HG03045 (cell line): ENCODE results near the gene GID4.
A peak's percentile ranks its signal among the peaks of the same experiment; 100 is the strongest.

ENCODE experiments used
- ATAC-seq: cut with Tn5 transposase; IDR thresholded peaks from one replicate; pipeline ENCODE4 v1.9.1; 2021; ENCODE audit warnings: mild to moderate bottlenecking, moderate library complexity; ENCODE audit not compliant: unreplicated experiment

Gene GID4

DNA sequence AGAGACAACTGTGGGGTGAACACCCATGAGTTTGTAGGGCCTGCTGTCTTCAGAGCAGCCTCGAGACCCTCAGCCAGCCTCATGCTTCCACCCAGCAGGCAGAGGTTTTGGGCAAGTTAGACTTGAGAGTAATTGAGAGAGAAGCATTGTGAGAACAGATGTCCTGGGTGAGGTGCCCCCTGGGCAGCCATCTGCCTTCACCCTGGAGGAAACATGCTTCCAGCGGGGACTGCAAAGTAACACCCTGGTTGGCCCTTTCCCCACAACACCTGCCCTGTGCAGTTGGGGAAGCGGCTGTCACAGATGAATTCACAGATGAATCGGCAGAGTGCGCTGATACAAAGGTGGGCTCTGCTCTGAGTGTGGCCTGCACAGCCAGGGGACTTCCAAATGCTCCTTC, 23.6 kb upstream of the GID4 start:
- ATAC-seq, result no peak

DNA sequence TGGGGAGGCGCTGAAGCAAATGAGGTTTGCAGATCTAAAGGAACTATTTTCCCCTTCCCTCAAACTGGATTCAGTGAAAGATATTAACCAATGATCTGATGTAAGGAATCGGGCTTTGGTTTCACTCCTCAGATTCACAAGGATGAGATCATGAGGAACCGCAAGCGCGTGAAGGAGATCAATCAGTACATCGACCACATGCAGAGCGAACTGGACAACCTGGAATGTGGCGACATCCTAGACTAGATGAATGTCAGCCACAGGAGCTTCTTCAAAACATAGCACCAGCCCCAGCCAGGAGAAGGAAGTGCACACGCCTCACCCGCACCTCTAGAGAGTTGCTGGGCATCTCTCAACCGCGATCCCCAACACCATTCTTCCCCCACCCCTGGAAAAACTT, 22.8 kb upstream of the GID4 start:
- ATAC-seq, result no peak

DNA sequence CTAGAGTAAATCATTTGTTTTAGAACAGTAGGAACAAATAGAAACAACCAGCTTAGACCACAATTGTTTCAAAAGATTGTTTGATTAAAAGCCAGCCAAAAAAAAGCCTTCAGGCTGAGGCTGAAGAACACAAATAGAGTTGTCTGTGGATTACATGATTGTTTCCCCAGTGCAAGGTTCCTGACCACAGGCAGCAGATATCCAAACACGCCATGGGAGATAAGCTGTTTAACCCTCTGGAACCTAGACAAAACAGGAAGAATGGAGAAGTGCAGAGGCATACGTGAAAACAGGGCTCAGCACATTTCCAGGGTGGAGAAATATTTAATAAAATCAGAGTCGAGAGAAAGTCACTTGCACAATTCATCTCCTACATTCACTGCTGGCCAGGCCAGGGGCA, 21.2 kb upstream of the GID4 start:
- no peak for ATAC-seq

DNA sequence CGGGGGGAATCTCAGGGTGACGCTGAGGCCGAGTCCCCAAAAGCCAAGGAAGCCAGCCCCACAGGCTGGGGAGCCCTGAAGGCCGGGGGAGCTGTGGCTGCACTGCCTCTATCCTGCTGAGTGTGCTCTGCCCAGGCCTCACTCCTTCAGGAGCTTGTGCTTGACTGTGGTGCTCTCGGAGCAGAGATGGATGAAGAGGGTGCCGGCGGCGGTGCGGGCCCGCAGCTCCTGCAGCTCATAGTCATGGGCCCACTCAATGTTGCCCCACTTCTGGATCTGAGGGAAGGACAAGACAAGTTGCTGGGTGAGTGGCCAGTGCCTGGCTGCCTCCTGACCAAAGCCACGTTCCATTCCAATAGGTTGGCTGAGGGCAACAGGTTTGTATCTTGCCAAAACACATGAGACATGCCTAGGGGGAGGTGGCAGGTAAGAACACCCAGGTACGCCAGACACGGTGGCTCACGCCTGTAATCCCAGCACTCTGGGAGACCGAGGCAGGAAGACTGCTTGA, 20.7 kb upstream of the GID4 start:
- no peak for ATAC-seq

DNA sequence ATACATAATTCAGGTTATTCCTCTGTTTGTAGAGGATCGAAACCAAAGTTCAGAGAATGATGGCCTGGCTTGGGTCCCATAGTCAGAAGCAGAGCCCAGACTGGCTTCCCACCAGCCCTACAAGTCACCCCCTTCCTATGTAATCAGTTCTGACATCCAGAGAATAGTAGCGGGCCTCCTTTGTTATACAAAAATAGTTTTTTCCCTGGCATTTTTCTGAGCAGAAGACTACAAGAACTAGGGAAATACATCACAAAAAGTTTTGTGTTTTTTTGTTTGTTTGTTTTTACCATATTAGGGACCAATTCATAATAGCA, 19.4 kb upstream of the GID4 start:
- ATAC-seq, result no peak

DNA sequence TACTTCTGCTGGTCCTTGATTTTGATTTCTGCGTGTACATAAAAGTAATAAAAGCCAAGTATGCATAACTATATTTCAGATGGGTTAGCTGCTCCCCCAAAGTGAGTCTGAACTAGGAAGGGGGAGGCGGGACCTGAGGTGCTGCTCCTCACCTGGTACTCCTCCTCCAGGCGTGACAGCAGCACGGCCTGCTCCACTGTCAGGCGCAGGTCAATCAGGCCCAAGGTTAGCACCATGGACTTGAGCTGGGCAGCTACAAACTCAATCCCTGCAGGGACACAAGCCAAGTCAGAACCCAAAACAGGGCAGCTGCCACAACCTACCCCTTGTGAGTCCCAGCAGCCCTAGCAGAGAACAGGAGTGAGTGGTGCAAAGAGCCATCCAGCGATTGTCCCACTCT, 18.2 kb upstream of the GID4 start:
- no peak for ATAC-seq

DNA sequence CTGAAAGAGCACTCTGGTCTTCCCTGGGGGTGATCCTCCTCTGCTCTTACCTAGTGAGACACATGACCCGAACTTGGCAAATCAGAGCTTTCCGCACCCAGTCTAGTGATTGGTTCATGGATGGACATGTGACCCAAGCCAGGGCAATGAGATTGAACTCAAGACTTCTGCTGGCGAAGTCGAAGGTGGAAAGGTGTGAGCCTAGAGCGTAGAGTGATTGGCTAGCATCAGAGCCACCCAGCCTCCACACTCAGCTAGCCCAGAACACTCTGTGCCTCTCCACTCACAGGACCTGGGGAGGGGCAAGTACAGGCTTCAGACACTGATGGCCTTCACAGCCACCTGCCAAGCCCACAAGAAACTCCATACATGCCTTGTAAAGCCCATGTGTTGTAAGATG, 17.8 kb upstream of the GID4 start:
- no peak for ATAC-seq

DNA sequence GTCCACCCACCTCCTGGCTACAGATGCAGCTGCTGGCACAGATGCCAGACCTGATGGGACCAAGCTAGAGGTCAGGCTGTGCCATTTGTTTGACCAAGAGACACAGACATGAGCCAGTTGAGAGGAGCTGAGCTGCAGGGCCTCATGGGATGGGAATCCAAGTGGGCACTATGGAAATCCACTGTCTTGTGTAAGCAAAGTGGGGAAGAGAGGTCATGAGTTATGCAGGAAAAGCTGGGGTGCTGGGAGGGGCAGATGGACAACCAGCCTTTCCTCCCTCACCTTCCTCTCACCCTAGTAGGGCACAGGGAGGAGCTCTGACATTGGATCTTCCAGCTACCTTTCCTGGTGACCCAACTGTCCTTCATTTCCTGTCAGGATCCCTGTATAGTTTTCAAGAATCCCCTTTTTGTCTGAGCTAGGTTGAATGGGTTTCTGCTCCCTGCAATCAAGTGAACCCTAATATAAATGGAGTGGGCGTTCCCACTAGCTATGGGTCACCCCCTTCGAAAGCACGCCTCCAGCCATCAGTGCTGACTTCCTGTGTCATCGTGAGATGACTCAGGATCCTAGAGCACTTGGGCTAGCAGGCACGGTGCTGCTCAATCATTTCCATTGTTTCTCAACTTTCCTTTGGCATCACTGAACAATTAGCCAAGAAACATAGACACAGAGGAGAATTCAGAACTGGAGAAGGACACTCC, 13.8 kb upstream of the GID4 start:
- ATAC-seq, result no peak

DNA sequence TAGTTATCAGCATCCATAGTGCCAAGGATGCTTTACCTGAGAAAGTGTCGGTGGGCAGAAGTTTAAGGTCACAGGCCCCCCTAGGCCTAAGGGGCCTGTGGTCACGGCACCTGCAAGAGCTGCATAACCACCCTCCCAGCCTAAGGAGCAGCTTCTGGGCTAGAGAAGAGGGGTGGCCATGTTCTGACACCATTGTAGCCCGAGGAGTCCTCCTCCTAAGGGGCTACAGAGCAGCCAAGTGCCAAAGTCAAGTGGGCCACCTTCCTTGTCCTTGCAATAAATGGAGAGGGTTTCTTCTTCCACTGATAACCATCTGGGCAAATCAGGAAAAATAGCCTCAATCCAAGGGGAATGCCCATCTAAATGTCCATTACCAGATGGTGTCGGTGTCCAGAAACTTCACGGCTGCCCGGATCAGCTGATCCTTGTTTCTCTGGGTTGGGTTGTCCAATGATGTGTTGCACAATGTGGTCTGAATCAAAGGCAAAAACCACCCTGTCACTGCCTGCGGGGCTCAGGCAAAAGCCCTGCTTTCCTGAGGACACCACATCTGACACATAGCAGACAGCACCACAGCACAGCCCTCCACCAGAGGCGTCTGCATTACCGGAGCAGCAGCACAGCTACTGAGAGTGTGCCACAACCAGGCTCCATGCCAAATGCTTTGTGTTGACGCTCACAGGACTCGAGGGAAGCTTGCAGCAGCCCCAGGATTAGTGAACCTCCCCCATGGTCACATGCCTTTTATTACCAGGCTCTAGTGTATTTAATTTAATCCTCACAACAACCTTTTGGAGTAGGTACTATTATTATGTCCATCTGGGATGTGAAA, 13.0 kb upstream of the GID4 start:
- no peak for ATAC-seq

DNA sequence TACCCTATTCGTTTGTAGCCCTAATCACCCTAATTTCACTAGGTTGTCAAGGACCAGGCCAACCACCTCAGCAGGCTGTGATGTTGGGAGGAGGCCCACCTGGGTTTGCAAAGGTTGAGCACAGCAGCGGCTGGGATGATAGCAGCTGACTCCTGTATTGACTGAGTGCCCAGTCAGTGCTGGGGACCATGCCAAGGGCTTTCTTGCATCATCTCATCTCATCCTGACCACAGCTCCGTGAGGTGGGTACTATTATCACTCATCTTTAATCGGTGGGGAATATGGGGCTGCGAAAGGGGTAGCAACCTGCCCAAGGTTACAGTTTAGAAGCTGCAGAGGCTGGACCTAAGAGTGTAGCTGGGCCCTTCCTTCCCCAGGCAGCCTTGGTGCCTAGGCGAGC, 11.9 kb upstream of the GID4 start:
- ATAC-seq, result no peak

DNA sequence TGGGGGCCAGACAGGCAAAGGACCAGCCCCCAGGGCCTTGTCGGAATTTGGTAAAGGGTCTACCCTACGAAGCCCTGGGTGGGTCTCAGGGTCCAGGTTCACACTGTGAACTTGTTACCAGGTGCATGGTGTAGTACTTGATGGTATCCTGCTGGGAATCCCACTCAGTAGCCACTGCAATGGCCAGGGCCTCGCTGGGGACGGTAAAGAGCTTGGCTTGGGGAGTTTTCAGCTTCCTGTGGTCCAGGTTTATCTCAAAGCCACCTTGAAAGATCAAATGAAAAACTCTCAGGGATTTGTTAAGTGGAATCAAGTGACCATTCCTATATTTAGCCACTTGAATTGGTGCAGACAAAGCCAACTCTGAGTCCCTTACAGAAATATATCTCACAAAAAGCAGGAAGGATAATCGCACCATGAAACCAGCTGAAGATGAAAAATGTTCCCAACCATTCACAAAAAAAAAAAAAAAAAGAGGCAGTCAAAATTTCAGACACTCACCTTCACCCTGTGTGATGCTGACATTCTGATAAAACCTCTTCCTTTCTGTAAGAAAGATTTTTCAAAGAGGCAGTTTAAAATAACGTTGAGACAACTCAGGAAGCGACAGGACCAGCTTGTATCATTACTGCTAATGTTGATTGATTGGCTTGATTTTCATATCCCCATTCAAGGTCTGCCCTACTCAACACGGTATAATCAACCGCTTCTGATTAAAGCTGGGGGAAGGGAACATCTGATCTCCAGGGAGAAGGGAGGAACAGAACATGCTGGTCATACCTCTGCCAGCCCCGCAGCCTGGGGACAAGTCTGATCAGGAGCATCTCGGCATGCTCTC, 10.9 kb upstream of the GID4 start:
- no peak for ATAC-seq

DNA sequence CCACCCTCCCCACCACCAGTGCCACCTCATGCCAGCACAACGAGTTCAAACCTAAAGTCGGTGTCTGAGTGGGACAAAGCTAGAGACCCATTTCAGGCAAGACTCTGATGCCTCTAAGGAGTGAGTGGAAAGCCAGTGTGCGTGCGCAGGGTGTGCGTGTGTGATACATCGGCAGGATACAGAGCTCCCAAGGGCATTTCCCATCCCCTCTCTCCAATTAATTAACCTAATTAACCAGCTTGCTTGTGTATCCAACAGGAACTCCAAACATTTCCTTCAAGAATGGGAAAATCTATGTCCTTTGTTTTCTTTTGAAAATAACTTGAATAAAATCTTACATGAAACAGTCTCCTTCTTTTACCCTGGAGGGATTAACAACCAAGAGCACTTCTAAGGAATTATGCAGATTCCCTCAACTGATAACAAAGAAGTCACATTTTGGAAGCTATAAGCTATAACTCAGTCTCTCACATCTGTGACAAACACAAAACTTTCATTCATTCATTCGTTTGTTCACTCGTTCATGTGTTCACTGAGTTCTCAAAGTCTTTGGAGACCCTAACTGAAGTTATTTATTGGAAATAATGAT, 10.2 kb upstream of the GID4 start:
- ATAC-seq, result no peak

DNA sequence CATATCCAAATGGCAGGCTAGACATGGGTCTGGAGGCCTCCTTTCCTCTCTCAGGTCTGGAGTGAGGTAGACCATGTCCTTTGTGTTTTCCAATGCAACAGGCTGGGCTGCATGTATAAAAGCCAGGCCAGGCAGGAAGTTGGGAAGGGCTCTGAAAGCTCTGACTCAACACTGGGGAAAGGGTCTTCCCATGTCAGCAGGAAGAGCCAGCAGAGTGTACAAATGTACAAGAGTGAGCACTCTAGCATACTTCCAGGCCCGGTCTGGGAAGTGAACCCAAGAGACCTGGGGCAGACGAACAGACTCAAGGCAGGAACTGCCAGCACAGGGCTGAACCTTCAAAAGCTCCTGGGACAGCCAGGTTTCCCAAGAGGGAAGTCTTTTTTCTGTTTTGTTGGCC, 7.3 kb upstream of the GID4 start:
- no peak for ATAC-seq

DNA sequence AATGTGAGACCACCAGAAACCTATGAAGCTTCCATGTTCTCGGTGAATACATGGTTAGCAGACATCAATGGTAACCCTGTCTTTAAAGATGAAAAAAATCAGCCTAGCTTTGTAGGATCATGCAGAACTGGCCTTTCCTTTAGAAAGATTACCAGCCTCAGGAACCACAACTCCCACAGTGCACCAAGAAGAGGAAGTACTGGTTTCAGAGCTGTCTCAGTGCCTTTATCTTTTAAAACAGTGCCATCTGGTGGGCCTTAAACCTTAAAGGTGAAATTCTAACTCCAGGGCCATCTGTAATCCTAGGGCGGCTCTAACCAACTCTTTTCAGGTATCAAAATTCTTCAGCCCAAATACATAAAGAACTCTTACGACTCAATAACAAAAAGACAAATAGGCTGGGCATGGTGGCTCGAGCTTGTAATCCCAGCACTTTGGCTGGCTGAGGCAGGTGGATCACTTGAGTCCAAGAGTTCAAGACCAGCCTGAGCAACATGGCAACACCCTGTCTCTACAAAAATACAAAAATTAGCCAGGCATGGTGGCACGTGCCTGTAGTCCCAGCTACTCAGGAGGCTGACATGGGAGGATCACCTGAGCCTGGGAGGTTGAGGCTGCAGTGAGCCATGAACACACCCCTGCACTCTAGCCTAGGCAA, 5.6 kb upstream of the GID4 start:
- peak; percentile 61 for ATAC-seq

DNA sequence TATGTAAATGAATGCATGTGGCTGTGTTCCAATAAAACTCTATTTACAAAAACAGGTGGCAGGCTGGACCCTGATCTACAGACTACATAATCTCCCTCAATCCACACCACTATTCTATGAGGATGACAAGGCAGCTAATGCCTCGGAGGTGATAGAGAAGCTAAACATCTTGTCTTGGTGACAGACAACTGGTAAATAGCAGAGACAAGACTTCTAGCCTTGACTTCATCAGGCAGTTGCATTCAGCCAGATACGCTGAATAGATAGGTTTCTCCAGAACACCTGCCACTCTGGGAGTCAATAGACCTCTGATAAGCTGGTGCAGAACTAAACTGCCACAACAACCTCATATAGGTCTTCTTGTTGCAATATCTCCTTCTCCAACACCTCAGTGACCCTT, 3.5 kb upstream of the GID4 start:
- ATAC-seq, result no peak

DNA sequence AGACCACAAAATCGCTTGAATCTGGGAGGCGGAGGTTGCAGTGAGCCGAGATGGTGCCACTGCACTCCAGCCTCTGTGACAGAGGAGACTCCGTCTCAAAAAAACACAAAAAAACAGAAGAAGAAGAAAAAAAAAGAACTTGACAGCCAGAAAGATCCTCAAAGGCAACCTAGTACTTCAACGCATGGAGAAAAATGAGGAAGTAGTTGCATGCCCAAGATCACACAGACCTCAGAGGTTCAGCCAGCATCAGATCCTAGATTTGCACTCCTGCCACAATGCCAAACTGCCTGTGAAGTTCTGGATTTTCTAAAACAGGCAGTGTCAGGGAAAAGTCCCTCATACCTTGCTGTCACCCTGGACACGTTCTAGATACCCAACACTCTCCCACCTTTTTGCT, 1.7 kb upstream of the GID4 start:
- no peak for ATAC-seq

DNA sequence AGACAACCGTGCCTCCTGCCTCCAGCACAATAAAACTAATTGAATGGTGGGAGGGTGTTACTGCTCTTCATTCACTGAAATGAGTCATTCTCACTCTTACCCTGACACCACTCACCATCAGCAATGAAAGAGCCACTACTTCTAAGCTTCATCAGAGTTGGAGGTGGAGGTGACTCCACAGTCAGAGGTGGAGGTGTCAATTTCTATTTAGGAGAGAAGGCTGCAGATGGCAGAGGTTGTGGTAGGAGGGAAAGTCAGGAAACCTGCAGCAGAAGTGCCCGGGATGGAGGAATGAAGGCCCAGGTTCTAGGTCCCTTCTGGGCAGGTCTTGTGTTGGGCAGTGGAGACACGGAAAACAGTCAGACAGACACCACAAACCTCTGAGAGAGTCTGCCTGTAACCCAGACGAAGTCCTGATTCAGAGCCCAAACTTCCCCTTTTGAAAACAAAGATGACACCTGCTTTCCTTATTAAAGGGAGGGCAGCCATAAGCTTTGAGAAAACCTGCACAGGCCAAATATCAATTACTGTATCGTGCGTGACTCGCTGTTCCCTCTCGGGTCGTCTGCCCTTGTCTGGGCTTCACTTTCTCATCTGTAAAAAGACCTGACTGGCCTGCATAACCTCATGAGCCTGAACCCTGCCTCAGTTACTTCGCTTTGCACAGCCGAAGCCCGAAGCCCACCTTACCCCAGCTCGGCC, 908 bp upstream of the GID4 start:
- ATAC-seq, result no peak

DNA sequence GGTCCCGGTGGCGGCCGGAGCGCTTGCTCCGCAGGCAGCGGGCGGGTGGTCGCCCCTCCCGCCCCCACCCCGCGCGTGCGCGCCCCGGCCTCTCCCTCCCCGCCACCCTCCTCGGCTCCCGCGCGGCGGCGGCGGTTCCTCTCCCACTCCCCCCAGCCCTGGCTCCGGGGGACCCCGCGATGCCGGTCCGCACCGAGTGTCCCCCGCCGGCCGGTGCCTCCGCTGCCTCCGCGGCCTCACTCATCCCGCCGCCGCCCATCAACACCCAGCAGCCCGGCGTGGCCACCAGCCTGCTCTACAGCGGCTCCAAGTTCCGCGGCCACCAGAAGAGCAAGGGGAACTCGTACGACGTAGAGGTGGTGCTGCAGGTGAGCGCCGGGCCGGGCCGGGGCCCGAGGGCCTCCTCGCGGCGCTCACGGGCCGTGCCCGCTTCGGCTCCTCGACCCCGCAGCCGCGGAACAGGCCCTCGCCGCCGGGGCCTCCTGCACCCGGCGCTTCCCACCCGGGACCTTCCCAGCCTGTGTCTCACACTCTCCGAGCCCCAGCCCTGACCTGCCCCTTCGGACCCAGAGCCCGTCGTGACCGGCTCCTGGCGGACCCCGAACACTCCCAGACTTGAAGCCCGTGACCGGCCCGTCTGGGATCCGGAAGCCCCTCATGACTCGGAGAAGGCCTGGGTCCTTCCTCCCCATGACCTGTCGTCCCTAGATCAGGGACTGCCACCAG, 490 bp downstream of the GID4 start:
- peak; percentile 5 for ATAC-seq

DNA sequence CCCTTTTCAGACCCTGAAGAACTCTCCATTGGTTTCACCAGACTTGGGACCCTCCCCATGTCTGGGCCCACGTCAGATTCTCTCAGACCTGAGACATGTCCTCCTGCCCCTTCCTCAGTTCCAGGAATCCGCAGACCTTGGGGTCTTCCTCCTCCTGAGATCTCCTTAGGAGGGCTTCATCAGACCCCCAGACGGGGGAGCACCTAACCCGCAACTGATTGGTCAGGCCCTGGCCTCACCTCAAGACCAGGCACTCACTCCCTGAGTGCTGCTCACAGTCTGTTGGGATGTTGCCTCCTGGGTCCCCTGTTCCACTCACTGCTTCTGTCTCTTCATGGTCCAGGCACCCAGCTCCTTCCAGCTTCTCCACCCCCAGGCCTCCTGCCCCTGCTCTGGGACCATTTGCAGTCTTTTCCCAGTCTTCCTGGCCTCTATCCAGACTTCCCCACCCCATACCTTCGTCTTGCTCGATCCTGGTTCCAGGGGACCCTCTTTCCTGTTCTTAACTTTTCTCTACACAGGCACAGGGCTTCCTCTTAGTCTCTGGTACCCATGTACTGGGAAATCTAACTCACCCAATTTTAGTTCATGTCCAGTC, 1.2 kb downstream of the GID4 start:
- ATAC-seq, result no peak
